Measurements from ENCODE around the gene ST6GALNAC6.
A peak's percentile ranks its signal among the peaks of the same experiment; 100 is the strongest.

The ST6GALNAC6 gene

GRCh38 chr9:127899128-127899943 is at the start of gene ST6GALNAC6:
TSS of gene ST6GALNAC6 (minus strand) at chr9:127899603. CDS start at chr9:127897981, 1,622 bp downstream.
- DNase-seq (ENCODE audit: low read depth): peak; percentile 61

GRCh38 chr9:127947841-127948710 is 48.7 kb upstream of the ST6GALNAC6 start:
- DNase-seq (ENCODE audit: low read depth): no peak

- DNase-seq (ENCODE audit: low read depth): no peak
Observed at GRCh38 chr9:127946728-127947127, 47.3 kb upstream of the ST6GALNAC6 start.

GRCh38 chr9:127945942-127946341 is 46.5 kb upstream of the ST6GALNAC6 start:
- no peak for DNase-seq (ENCODE audit: low read depth)

- DNase-seq (ENCODE audit: low read depth): no peak
Observed at GRCh38 chr9:127945338-127945737, 45.9 kb upstream of the ST6GALNAC6 start.

GRCh38 chr9:127944586-127945218 is 45.3 kb upstream of the ST6GALNAC6 start:
- no peak for DNase-seq (ENCODE audit: low read depth)

GRCh38 chr9:127943731-127944144 is 44.3 kb upstream of the ST6GALNAC6 start:
- DNase-seq (ENCODE audit: low read depth): peak; percentile 65

- DNase-seq (ENCODE audit: low read depth): no peak
Observed at GRCh38 chr9:127943011-127943662, 43.7 kb upstream of the ST6GALNAC6 start.

- DNase-seq (ENCODE audit: low read depth): no peak
Observed at GRCh38 chr9:127942216-127943010, 43.0 kb upstream of the ST6GALNAC6 start.

GRCh38 chr9:127941961-127942215 is 42.5 kb upstream of the ST6GALNAC6 start:
- no peak for DNase-seq (ENCODE audit: low read depth)

GRCh38 chr9:127941062-127941960 is 41.9 kb upstream of the ST6GALNAC6 start:
- no peak for DNase-seq (ENCODE audit: low read depth)

GRCh38 chr9:127940593-127940992 is 41.2 kb upstream of the ST6GALNAC6 start:
- DNase-seq (ENCODE audit: low read depth): no peak

GRCh38 chr9:127938298-127938690 is 38.9 kb upstream of the ST6GALNAC6 start:
- DNase-seq (ENCODE audit: low read depth): no peak

- DNase-seq (ENCODE audit: low read depth): peak; percentile 78
Observed at GRCh38 chr9:127937388-127938297, 38.2 kb upstream of the ST6GALNAC6 start, which contains the start of gene DPM2. TSS of gene DPM2 (minus strand) at chr9:127937854. CDS start at chr9:127937820, 34 bp downstream.

GRCh38 chr9:127937056-127937387 is 37.6 kb upstream of the ST6GALNAC6 start:
- DNase-seq (ENCODE audit: low read depth): no peak

GRCh38 chr9:127936347-127936852 is 37.0 kb upstream of the ST6GALNAC6 start:
- DNase-seq (ENCODE audit: low read depth): no peak

- no peak for DNase-seq (ENCODE audit: low read depth)
Observed at GRCh38 chr9:127935765-127936221, 36.4 kb upstream of the ST6GALNAC6 start.

- no peak for DNase-seq (ENCODE audit: low read depth)
Observed at GRCh38 chr9:127934986-127935385, 35.6 kb upstream of the ST6GALNAC6 start.

- no peak for DNase-seq (ENCODE audit: low read depth)
Observed at GRCh38 chr9:127934248-127934647, 34.8 kb upstream of the ST6GALNAC6 start.
